A549 (cell line): ENCODE measurements around the gene CPA5. TPM values are rescaled to one million over a fixed set of nuclear protein-coding genes. Genes with fewer than 3 reads are reported as not detected.

Experiments used
- ATAC-seq, 2 experiments: fragments of 200-7000 bp in 1 of 2; fragments of >200 bp in 1 of 2; cut with Nextera tagmentation in 1 of 2; cut with Tn5 transposase in 1 of 2; 3 replicates each; pipeline versions ENCODE4 v1.8.0 to v1.9.1; 2018 to 2020; ENCODE audit warnings: mild to moderate bottlenecking in 1 of 2, moderate library complexity in 1 of 2
- CTCF ChIA-PET: fragments of 300-600 bp; sonication (Branson Sonifier 250); formaldehyde crosslinking; extraction: SDS; loops from one replicate; lab custom pipeline; 2021; ENCODE audit warnings: antibody characterized with exemption, inconsistent platforms; lab: Yijun Ruan, JAX
- POLR2A ChIA-PET: fragments of 350-600 bp; formaldehyde crosslinking; extraction: SDS; loops from one replicate; lab custom pipeline; 2021; ENCODE audit warnings: antibody characterized with exemption, inconsistent platforms; lab: Yijun Ruan, JAX
- DNase-seq, 2 experiments: peaks; one replicate each; pipeline versions ENCODE4 v3.0.0 to v3.0.0-alpha.2; 2011 to 2016; ENCODE audit warnings: low read depth in 1 of 2, low spot score in 1 of 2
- FAIRE-seq: peaks from 2 replicates; lab custom pipeline; 2011; peaks lifted over from hg19 to GRCh38; lab: Jason Lieb, UNC
- H3K27ac ChIP-seq, 2 experiments: fragments of >200 bp; sonication (Bioruptor Twin); formaldehyde crosslinking; 3 replicates each; pipeline ENCODE4 v1.5.1; 2016 to 2017
- H3K4me1 ChIP-seq: fragments of >200 bp; sonication (Bioruptor Twin); formaldehyde crosslinking; 3 replicates; pipeline ENCODE4 v1.6.1; 2016
- H3K4me2 ChIP-seq: fragments of >200 bp; sonication (Bioruptor Twin); formaldehyde crosslinking; 3 replicates; pipeline ENCODE4 v1.6.1; 2016
- H3K4me3 ChIP-seq: fragments of >200 bp; sonication (Bioruptor Twin); formaldehyde crosslinking; 3 replicates; pipeline ENCODE4 v1.5.1; 2016
- H3K9me3 ChIP-seq: fragments of >200 bp; sonication (Bioruptor Twin); formaldehyde crosslinking; 3 replicates; pipeline ENCODE4 v1.6.1; 2016
- BHLHE40 ChIP-seq: IDR thresholded peaks from 2 replicates; pipeline ENCODE4 v1.6.1; 2012; ENCODE audit warnings: low read depth, low read length, inconsistent platforms
- EHMT2 ChIP-seq: fragments of 200-600 bp; sonication (generic); IDR thresholded peaks from 2 replicates; pipeline ENCODE4 v1.6.1; 2016; ENCODE audit warnings: antibody characterized with exemption, low read depth, mild to moderate bottlenecking, moderate library complexity
- EP300 ChIP-seq, 2 experiments: fragments of >200 bp; sonication (Bioruptor Twin); formaldehyde crosslinking; IDR thresholded peaks; 2 replicates in 1 of 2; 3 replicates in 1 of 2; pipeline ENCODE4 v1.6.1; 2016 to 2017
- ESRRA ChIP-seq: fragments of 150-350 bp; IDR thresholded peaks from 2 replicates; pipeline ENCODE4 v1.6.1; 2014; ENCODE audit warnings: mild to moderate bottlenecking, low read length, borderline replicate concordance
- FOXS1 ChIP-seq: fragments of 250-450 bp; sonication (Bioruptor Pico); IDR thresholded peaks from 2 replicates; pipeline ENCODE4 v1.5.0; 2020; ENCODE audit warnings: mild to moderate bottlenecking, moderate library complexity
- GATA3 ChIP-seq: IDR thresholded peaks from 2 replicates; pipeline ENCODE4 v1.6.1; 2012; ENCODE audit warnings: borderline replicate concordance
- HDAC2 ChIP-seq: fragments of 200-600 bp; sonication (generic); IDR thresholded peaks from 2 replicates; pipeline ENCODE4 v1.6.1; 2016
- HEYL ChIP-seq: fragments of 250-450 bp; sonication (Bioruptor Pico); IDR thresholded peaks from 2 replicates; pipeline ENCODE4 v1.8.0; 2021; ENCODE audit warnings: mild to moderate bottlenecking, moderate library complexity
- HOXA7 ChIP-seq: fragments of 250-450 bp; sonication (Bioruptor Pico); IDR thresholded peaks from 2 replicates; pipeline ENCODE4 v1.5.0; 2020; ENCODE audit warnings: mild to moderate bottlenecking, moderate library complexity
- HOXB13 ChIP-seq: fragments of 250-450 bp; sonication (Bioruptor Pico); IDR thresholded peaks from 2 replicates; pipeline ENCODE4 v1.5.0; 2020; ENCODE audit warnings: low read depth, mild to moderate bottlenecking, moderate library complexity
- HOXB5 ChIP-seq: fragments of 250-450 bp; sonication (Bioruptor Pico); IDR thresholded peaks from 2 replicates; pipeline ENCODE4 v1.5.0; 2020; ENCODE audit warnings: mild to moderate bottlenecking, moderate library complexity
- JUNB ChIP-seq: fragments of >200 bp; sonication (Bioruptor Twin); formaldehyde crosslinking; IDR thresholded peaks from 2 replicates; pipeline ENCODE4 v1.6.1; 2016
- KDM1A ChIP-seq: fragments of 200-600 bp; sonication (generic); IDR thresholded peaks from 2 replicates; pipeline ENCODE4 v1.6.1; 2016; ENCODE audit warnings: low read depth, mild to moderate bottlenecking
- KDM5A ChIP-seq: fragments of 200-600 bp; sonication (generic); IDR thresholded peaks from 2 replicates; pipeline ENCODE4 v1.6.1; 2016; ENCODE audit warnings: antibody characterized with exemption, mild to moderate bottlenecking
- NFE2L2 ChIP-seq: fragments of 150-350 bp; conservative IDR thresholded peaks from 2 replicates; pipeline ENCODE4 v1.6.1; 2014; ENCODE audit warnings: low read length
- POLR2AphosphoS2 ChIP-seq: conservative IDR thresholded peaks from 2 replicates; pipeline ENCODE4 v1.6.1; 2012; ENCODE audit warnings: low read length, improper control_type of control experiment, inconsistent platforms
- RARB ChIP-seq: fragments of 250-450 bp; sonication (Bioruptor Pico); IDR thresholded peaks from 2 replicates; pipeline ENCODE4 v1.8.0; 2021; ENCODE audit warnings: mild to moderate bottlenecking, moderate library complexity
- RFX5 ChIP-seq: fragments of 450-650 bp; IDR thresholded peaks from 2 replicates; pipeline ENCODE4 v1.7.1; 2014; ENCODE audit warnings: antibody characterized with exemption, mild to moderate bottlenecking, moderate library complexity
- SMC3 ChIP-seq: fragments of >200 bp; sonication (Bioruptor Twin); formaldehyde crosslinking; IDR thresholded peaks from 3 replicates; pipeline ENCODE4 v1.6.1; 2018; ENCODE audit warnings: inconsistent platforms
- TP53 ChIP-seq: fragments of 250-450 bp; sonication (Bioruptor Pico); IDR thresholded peaks from 2 replicates; pipeline ENCODE4 v1.5.0; 2021; ENCODE audit warnings: mild to moderate bottlenecking, moderate library complexity
- ZNF302 ChIP-seq: fragments of 250-450 bp; sonication (Bioruptor Pico); IDR thresholded peaks from 2 replicates; pipeline ENCODE4 v1.9.0; 2021; ENCODE audit warnings: inconsistent platforms, mild to moderate bottlenecking, moderate library complexity
- ZSCAN20 ChIP-seq: fragments of 250-450 bp; sonication (Bioruptor Pico); IDR thresholded peaks from 2 replicates; pipeline ENCODE4 v1.8.0; 2022; ENCODE audit warnings: mild to moderate bottlenecking, moderate library complexity
- WGBS: methylation state at CpG from one replicate; pipeline ENCODE4 v1.1.6; 2017; ENCODE audit errors: missing lambda C conversion rate; 5-methylcytosine and 5-hydroxymethylcytosine counted together
- polyA plus RNA-seq, 4 experiments: library from polyadenylated mRNA; depleted of rRNA in 3 of 4; stranded (reverse); fragments of >200 nt; fragmentation: RNase III in 1 of 4; extraction: RNeasy Plus Mini Kit Qiagen cat#74134 plus additional on column Dnase treatment in 1 of 4; gene quantifications; 2 replicates in 3 of 4; 3 replicates in 1 of 4; pipeline ENCODE4 v1.2.3, GENCODE V29; 2011 to 2017
- TF ChIP-seq, protein P1 (sequence below): fragments of 200-600 bp; sonication (generic); IDR thresholded peaks from 2 replicates; pipeline ENCODE4 v1.6.1; 2016; ENCODE audit warnings: antibody characterized with exemption, mild to moderate bottlenecking, moderate library complexity
- TF ChIP-seq, protein P2 (sequence below): IDR thresholded peaks from 2 replicates; pipeline ENCODE4 v1.6.1; 2012
- TF ChIP-seq, protein P3 (sequence below): fragments of >200 bp; sonication (Bioruptor Twin); formaldehyde crosslinking; IDR thresholded peaks from 3 replicates; pipeline ENCODE4 v1.5.1; 2016

Gene CPA5
- polyA plus RNA-seq, 2 of the 4 experiments (the other 2 are of a cell fraction) = not detected

DNA sequence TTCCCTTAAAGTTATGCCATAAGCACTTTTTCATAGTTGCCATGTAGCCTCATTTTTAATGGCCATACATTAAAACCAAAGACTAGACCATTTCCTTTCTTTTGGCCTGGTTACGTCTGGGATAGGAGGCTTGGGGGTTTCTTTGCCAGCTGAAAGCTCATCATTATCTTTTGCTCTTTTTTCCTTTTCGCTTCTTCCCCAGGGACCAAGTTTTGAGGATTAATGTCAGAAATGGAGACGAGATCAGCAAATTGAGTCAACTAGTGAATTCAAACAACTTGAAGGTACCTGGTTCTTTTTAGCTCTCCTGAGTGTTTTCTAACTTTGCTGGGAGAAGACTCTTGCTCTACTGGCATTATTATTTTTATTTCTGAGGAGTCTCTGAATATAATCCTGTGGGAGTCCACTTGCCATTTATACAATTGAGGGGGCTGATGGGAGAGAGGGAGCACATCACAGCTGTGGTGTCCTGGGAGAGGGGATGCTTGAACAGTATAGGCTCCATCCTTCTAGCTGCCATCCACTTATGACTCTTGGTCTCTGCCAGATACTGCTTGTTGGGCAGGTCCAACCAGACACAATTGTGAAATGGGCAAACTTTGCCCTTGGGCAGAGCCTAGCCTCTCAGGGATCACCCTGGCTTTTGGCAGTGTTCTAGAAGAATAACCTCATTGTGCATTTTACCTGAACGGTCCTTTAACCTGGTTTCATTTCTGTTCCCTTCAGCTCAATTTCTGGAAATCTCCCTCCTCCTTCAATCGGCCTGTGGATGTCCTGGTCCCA, 45.9 kb upstream of the CPA5 start:
- ATAC-seq = no peak
- no peak overlapping the region for H3K27ac ChIP-seq
- DNase-seq = no peak
- no peaks in the 10 kb centered on the region for H3K4me1 ChIP-seq
- WGBS = 57% methylated on average over 5 of the region's 5 CpGs
- H3K4me2 ChIP-seq = no peak overlapping the region
- CTCF ChIA-PET = interaction anchor here (1.0 kb wide), 1 partner anchor 180 kb away, joined by 3 read pairs; no protein-coding TSS in a partner anchor
- no peak overlapping the region for H3K4me3 ChIP-seq
- H3K9me3 ChIP-seq = peaks cover 12% of the 10 kb centered on the region
- POLR2A ChIA-PET = no interaction called here
- TF ChIP-seq ZNF302 = no peak
- no peak for TF ChIP-seq BHLHE40
- TF ChIP-seq RFX5 = no peak
- no peak for TF ChIP-seq TP53
- TF ChIP-seq, protein P1, sequence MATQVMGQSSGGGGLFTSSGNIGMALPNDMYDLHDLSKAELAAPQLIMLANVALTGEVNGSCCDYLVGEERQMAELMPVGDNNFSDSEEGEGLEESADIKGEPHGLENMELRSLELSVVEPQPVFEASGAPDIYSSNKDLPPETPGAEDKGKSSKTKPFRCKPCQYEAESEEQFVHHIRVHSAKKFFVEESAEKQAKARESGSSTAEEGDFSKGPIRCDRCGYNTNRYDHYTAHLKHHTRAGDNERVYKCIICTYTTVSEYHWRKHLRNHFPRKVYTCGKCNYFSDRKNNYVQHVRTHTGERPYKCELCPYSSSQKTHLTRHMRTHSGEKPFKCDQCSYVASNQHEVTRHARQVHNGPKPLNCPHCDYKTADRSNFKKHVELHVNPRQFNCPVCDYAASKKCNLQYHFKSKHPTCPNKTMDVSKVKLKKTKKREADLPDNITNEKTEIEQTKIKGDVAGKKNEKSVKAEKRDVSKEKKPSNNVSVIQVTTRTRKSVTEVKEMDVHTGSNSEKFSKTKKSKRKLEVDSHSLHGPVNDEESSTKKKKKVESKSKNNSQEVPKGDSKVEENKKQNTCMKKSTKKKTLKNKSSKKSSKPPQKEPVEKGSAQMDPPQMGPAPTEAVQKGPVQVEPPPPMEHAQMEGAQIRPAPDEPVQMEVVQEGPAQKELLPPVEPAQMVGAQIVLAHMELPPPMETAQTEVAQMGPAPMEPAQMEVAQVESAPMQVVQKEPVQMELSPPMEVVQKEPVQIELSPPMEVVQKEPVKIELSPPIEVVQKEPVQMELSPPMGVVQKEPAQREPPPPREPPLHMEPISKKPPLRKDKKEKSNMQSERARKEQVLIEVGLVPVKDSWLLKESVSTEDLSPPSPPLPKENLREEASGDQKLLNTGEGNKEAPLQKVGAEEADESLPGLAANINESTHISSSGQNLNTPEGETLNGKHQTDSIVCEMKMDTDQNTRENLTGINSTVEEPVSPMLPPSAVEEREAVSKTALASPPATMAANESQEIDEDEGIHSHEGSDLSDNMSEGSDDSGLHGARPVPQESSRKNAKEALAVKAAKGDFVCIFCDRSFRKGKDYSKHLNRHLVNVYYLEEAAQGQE = no peak
- no peak for TF ChIP-seq KDM1A
- TF ChIP-seq EHMT2 = no peak
- TF ChIP-seq HOXB13 (CRISPR knock-in tag) = no peak
- TF ChIP-seq GATA3 = no peak
- no peak for FAIRE-seq

GRCh38 chr7:130299866-130300265, 44.8 kb upstream of the CPA5 start:
- TF ChIP-seq ZSCAN20 (CRISPR knock-in tag) (no peak), RFX5 (no peak), FOXS1 (CRISPR knock-in tag) (no peak), RARB (CRISPR knock-in tag) (no peak), ZNF302 (no peak), EP300 (IDR thresholded peaks at IDR 0.05) (no peak), KDM5A (no peak), NFE2L2 (no peak), HOXB5 (CRISPR knock-in tag) (no peak), JUNB (no peak), HOXA7 (no peak), HDAC2 (no peak), SMC3 (no peak), HEYL (CRISPR knock-in tag) (no peak), ESRRA (no peak), POLR2AphosphoS2 (no peak)
- TF ChIP-seq, protein P2, sequence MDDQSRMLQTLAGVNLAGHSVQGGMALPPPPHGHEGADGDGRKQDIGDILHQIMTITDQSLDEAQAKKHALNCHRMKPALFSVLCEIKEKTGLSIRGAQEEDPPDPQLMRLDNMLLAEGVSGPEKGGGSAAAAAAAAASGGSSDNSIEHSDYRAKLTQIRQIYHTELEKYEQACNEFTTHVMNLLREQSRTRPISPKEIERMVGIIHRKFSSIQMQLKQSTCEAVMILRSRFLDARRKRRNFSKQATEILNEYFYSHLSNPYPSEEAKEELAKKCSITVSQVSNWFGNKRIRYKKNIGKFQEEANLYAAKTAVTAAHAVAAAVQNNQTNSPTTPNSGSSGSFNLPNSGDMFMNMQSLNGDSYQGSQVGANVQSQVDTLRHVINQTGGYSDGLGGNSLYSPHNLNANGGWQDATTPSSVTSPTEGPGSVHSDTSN = no peak
- TF ChIP-seq, protein P3, sequence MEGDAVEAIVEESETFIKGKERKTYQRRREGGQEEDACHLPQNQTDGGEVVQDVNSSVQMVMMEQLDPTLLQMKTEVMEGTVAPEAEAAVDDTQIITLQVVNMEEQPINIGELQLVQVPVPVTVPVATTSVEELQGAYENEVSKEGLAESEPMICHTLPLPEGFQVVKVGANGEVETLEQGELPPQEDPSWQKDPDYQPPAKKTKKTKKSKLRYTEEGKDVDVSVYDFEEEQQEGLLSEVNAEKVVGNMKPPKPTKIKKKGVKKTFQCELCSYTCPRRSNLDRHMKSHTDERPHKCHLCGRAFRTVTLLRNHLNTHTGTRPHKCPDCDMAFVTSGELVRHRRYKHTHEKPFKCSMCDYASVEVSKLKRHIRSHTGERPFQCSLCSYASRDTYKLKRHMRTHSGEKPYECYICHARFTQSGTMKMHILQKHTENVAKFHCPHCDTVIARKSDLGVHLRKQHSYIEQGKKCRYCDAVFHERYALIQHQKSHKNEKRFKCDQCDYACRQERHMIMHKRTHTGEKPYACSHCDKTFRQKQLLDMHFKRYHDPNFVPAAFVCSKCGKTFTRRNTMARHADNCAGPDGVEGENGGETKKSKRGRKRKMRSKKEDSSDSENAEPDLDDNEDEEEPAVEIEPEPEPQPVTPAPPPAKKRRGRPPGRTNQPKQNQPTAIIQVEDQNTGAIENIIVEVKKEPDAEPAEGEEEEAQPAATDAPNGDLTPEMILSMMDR = no peak
- TF ChIP-seq, all 56 proteins: peak for 0
- DNase-seq = no peak
- POLR2A ChIA-PET = no interaction called here
- CTCF ChIA-PET = no interaction called here
- Histone ChIP-seq H3K9me3 (peaks cover 3% of the 10 kb centered on the region; the same call in 2 of the 3 replicates), H3K4me2 (no peak overlapping the region), H3K4me3 (no peak overlapping the region), H3K4me1 (no peaks in the 10 kb centered on the region), H3K27ac (no peak overlapping the region)
- ATAC-seq = no peak
- 83% methylated on average over 7 of the region's 7 CpGs for WGBS
- no peak for FAIRE-seq
